GF-D8 (cell line): ENCODE measurements around the gene IGFLR1.
"Not testable (repeated sequence)": the region's sequence is repeated elsewhere in the genome, so short reads cannot be mapped to it uniquely, and the experiment has no call there.

Source experiments
- DNase-seq: peaks from one replicate; lab custom pipeline; 2025; lab: John Stamatoyannopoulos, UW

IGFLR1 gene

DNA sequence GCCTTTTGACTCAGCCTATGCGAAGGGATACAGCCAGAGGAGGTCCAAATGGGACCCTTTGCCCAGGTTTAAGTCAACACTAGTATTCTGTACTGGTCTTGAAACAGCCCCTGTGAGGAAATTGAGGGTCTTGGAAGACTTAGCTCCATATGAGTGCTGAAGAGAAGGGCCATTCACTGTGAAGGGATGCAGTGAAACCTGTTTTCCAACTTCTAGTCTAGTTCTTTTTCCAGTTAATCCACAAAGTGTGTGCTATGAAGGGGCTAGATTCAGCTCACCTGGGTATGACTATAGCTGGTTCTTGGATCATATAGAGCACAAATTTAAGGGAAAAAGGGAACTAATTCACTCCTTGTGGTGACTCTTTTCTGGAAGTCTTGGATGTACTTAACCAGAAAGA is 33.9 kb downstream of the IGFLR1 start:
- no peak for DNase-seq

DNA sequence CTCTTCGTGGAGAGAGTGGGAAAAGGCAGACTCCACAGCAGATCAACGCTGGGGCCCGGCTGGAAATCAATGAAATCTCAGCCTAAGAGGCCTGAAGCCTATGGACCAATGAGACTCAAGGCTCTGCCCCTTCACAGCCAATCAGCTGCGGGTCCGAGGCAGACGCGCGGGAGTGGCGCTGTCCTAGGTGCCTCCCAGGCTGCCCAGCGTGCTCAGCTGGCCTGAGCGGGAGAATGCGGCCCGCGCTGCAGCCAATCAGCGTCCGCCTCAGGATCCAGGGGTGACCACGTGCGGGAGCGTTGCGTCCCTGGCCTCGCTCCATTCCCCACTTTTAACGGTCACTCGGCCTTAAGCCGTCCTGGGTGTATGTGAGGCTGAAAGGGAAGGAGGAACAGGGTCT is 38.0 kb downstream of the IGFLR1 start, which contains the start of gene ZBTB32:
TSS of gene ZBTB32 (plus strand) at position 341 of the 400 bp plus-strand sequence. CDS start 10,069 bp downstream, outside the sequence.
- DNase-seq, result no peak

DNA sequence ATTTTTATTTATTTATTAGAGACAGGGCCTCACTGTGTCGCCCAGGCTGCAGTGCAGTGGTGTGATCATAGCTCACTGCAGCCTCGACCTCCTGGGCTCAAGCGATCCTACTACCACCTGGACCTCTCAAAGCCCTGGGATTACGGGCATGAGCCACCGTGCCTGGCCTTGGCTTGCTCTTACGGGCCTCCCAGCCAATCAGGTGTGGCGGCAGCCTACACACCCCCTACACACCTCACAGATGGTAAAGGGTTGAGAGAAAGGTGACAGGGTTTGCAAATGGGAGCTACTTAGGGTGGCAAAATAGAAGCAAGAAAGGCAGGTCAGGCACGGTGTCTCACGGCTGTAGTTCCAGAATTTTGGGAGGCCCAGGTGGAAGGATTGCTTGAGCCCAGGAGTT is 38.9 kb downstream of the IGFLR1 start:
- DNase-seq, result no peak

GRCh38 chr19:35702223-35703012 is 39.8 kb downstream of the IGFLR1 start:
- DNase-seq, result peak; percentile 84

- no peak for DNase-seq
These were observed 45.4 kb downstream of the IGFLR1 start for GRCh38 chr19:35696835-35697234.

DNA sequence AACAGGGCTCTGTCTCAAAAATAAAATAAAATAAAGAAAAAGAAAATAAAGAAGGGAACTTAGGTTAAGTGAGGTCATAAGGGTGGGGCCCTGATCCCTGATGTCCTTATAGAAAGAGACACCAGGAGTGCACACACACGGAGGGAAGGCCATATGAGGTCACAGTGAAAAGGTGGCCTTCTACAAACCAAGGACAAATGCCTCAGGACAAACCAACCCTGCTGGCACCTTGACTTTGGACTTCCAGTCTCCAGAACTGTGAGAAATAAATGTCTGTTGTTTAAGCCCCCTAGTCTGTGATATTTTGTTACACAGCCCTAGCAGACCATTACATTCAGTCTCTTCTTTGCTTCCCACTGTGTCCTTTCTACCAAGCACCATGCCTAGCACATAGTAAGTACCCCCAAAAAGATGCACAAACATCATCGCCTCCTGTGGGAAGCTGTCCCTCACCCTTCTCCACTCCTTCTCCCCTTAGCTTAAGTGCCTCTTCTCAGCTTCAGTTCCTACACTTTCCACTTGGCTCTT is 46.3 kb downstream of the IGFLR1 start:
- DNase-seq, result no peak

- peak; percentile 60 for DNase-seq
These were observed 48.2 kb downstream of the IGFLR1 start for GRCh38 chr19:35693835-35694599.

DNA sequence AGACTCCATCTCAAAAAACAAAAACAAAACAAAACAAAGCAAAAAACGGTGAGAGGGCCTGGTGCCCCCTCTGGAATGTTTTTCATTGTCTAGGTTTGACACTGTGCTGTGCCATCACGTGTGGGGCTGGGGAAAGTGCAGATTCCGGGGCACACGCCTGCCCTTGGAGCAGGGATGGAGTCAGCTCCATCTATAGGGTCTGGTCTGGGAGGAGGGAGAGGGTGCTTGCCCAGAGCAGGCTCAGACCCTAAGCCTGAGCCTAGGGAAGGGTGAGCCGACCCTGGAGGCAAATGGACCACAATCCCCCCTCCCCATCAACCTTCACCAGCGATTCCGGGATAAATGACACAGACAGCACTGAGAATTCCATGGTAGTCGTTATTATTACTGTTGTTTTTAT is 48.8 kb downstream of the IGFLR1 start:
- no peak for DNase-seq

DNA sequence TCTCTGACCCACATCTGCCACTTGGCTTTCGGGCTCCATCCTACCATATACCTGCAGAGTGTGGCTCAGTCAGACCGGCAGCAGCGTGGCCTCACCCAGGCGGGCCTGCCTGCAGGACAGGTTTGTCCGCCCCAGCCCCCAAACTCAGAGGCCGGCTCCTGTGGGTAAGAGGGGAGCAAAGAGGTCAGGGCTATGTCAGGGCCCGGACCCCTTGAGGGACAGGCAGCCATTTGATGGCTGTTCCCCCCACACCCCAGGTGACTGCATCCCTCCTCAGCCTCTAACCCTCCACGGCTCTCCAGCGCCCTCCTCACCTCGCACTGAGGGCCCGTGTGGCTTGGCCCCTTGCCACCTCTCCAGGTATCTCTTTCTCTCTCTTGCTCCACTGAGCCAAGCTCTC is 50.2 kb downstream of the IGFLR1 start:
- no peak for DNase-seq

GRCh38 chr19:35691106-35691505 is 51.1 kb downstream of the IGFLR1 start:
- DNase-seq, result not testable (repeated sequence)

DNA sequence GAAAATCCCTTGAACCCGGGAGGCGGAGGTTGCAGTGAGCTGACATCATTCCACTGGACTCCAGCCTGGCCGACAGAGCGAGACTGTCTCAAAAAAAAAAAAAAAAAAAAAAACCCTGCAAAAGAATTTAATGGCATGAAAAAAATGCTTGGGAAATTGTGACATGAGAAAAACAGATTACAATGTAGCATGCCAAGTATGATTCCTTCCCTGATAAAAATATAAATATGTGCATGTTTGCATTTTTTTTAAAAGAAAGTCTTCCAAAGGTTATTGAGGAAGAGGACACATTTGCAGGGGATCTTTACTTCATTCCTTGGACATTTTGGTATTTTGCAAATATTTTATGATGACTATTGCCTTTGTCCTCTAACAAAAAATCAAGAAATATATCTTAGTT is 52.4 kb downstream of the IGFLR1 start:
- no peak for DNase-seq
